GM21526 (cell line): ENCODE data around the gene ZNG1A.
A peak's percentile ranks its signal among the peaks of the same experiment; 100 is the strongest.
"Not testable (repeated sequence)": the region's sequence is repeated elsewhere in the genome, so short reads cannot be mapped to it uniquely, and the experiment has no call there.

Source experiments
- ATAC-seq: cut with Tn5 transposase; IDR thresholded peaks from one replicate; pipeline ENCODE4 v1.9.1; 2021; ENCODE audit warnings: moderate library complexity; ENCODE audit not compliant: unreplicated experiment, low FRiP score

The ZNG1A gene

DNA sequence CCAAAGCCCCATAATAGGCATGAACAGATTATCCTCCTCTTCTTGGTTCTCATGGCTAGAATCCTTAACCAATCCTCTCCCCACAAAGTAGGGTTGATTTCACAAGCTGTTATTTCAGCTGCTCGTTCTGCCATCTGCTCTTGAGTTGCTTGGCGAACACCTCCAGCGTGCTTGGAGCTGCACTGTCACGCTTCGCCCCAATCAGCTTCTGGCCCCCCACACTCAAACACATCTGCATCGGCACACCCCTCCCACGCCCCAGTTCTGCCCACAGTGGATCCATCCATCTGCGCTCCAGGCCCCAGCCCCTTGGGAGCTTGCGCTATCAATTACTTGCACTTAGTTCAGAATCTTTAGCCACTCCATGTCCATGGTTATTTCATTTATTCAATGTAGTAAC, 78.4 kb downstream of the ZNG1A start:
- not testable (repeated sequence) for ATAC-seq

DNA sequence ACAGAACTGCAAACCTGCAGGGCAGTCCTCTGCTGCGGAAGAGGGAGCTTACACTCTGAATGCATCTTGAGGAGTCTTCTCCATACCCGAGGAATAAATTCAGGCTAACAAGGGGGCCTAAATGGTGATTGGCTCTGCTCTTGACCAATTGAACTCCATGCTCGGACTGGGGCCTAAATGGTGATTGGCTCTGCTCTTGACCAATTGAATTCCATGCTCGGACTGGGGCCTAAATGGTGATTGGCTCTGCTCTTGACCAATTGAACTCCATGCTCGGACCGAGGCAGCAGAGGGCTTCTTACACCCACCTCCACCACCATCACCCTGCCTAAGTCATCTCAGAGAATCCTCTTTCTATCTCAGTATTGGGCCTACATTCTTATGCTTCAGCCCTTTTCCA, 79.0 kb downstream of the ZNG1A start:
- not testable (repeated sequence) for ATAC-seq

DNA sequence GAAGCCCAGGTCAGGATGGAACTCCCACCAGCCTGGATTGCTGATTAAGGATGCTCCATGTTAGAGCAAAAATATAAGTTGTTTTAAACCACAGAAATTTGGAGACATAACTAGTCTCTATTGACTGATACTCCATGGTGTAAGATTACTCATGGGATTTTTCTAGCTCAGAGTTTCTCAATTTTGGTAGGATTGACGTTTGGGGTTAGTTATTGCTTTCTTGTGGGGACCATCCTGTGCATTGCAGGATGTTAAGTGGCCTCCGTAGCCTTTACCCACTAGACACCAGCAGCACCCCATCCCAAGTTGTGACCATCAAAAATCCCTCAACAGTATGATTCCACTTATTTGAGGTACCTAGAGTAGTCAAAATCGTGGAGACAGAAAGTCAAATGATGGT, 80.1 kb downstream of the ZNG1A start:
- ATAC-seq: not testable (repeated sequence)

DNA sequence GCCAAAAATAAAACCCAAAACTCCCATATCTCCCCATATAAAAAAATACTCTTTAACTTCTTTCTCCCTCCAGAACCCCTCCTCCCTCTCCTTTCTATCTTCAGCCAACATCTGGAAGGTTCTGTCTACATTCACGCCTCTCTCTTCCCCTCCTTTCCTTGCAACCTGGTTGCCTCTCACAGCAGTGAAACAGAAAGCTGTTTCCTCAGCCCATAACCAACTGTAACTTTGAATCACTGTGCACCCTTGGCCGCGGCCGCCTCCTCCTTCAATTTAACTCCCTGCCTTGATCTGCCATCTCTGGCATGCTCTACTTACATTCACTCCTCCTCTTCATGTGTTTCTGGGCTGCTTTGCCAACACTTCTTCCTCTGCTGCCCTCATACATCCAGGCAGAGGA, 83.9 kb downstream of the ZNG1A start:
- not testable (repeated sequence) for ATAC-seq

DNA sequence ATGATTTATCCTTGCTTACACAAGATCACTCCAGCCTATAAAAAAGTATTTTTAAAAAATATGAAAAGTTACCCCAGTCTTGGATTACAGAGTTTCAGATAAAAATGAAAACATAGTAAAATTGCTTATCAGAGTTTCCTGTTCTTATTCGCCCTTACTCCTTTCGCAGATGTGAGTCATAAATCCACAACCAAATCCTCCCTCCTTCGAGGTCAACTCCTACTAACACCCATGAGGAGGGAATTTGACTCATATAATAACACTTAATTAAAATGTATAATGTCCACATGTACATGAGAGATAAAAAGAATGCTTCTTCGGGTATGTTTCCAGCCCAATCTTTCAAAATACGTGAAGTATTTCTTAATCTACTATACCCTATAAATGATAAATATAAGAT, 84.5 kb downstream of the ZNG1A start:
- ATAC-seq: not testable (repeated sequence)

DNA sequence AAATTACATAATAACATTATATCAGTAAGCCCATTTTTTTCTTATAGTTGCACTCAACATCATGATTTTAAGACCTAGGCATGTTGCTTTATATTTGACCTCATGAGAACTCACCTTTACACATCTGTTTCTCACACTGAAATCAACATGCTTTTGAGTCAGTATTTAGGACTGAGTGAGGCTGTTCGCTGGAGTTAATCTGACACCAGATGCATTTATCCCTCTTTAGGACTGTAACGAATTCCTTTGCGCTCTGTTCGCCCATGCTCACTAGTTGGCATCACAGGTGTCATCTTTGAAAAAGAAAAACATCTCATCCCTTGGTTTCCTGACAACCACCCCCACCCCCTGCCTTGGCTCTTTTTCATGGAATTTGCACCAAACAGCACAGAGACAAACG, 84.9 kb downstream of the ZNG1A start:
- ATAC-seq: not testable (repeated sequence)

DNA sequence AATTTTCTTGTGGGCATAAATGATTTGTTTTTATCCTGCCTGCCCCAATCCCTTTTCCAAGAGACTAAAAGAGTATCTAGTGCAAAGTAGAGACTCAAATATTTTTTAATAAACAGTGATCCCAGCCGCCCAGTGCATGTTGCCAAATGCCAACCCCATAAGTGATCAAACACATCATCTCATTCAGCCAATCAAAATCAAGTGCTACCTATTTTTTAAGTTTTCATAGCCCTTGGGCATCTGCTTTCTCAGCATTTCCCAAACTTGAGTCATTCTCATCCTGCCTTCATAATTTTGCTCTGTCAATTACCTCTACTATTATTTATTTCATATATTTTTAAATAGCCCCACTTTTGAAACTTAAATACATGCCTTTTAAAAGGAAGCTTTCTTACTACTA, 88.0 kb downstream of the ZNG1A start:
- ATAC-seq: not testable (repeated sequence)

DNA sequence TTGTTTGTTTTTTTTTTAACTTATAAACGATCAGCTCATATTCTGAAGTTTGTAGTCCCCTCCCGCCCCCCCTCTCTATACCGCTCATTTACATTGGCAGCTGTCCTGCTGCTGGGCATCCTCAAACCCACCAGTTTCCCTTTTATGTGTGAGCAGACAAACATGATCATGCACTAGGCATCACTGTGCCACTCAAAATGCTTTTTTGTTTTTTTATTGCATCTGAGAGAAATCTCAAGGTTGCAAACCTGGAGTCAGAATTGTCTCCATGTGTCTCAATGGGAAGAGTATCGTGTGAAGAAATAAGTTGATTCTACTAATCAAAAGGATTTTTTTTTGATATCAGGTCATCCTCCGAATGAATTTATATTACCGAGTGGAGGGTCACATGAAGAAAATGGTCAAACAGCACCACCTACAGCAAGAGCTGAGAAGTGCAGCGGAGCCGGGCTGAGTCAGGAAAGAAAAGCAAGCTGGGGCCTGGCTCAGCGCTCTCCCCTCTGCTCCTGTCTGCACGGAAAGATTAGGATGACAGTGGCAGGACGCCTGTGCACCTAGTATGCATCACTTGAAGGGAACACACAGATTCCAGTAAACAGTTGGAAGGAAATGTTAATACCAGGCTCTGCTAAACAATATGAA, 90.3 kb downstream of the ZNG1A start:
- peak; percentile 65 for ATAC-seq

DNA sequence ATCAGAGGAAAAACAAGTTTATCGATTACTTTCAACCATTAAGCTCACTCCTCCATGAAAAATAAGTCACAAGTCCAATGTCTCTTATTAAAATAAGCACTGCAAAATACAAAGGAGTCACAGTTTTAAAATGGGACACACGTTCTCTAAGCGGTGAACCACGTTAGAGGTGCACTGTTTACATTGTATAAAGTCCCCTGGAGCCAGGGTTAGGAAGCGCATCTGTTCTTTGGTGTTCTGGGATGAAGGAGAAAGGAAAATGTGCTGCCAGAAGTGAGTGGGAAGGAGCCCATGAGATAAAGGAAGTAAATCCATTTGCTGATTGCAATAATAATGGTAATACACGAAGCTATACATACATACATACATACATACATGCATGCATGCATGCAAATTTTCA, 91.0 kb downstream of the ZNG1A start:
- not testable (repeated sequence) for ATAC-seq

DNA sequence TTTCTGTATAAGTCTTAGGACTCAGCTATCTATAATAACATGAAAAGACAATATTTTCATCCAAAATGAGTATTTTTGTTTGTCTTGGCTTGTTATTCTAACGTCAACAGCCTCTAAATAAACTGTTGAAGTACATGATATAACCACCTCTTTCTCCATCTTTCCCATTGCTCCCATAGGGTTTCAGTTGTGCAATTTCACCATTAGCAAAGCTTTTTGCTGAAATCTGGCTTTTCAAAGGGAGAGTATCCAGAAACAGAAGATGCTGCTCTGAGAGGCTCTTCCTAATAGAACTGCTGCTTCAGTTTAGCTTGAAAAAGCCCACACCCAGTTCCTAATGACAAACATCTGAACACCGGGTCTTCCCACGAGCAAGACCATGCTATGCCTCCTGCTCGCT, 91.8 kb downstream of the ZNG1A start:
- ATAC-seq: not testable (repeated sequence)

DNA sequence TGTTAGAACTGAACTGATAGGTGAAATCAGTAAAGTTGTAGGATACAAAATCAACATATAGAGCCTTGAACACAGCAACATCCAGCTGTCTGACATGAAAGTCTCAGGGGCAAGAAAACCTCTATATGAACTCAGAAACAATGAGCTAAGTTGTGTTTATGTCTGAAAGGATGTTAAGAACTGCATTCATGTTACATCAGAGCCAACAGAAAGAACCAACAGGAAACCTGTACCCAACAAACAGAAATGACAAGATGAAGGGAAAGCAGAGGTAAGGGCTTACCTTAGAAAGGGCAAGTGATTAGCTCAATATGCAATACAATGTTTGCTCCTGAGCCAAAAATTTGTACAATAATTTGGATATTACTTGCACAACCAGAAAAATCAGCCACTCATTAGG, 92.2 kb downstream of the ZNG1A start:
- ATAC-seq: not testable (repeated sequence)

DNA sequence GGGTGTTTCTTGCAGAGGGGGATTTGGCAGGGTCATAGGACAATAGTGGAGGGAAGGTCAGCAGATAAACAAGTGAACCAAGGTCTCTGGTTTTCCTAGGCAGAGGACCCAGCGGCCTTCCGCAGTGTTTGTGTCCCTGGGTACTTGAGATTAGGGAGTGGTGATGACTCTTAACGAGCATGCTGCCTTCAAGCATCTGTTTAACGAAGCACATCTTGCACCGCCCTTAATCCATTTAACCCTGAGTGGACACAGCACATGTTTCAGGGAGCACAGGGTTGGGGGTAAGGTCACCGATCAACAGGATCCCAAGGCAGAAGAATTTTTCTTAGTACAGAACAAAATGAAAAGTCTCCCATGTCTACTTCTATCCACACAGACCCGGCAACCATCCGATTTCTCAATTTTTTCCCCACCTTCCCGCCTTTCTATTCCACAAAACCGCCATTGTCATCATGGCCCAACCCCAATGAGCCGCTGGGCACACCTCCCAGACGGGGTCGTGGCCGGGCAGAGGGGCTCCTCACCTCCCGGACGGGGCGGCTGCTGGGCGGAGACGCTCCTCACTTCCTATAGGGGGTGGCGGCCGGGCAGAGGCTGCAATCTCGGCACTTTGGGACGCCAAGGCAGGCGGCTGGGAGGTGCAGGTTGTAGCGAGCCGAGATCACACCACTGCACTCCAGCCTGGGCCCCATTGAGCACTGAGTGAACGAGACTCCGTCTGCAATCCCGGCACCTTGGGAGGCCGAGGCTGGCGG, 95.7 kb downstream of the ZNG1A start:
- ATAC-seq: not testable (repeated sequence)

DNA sequence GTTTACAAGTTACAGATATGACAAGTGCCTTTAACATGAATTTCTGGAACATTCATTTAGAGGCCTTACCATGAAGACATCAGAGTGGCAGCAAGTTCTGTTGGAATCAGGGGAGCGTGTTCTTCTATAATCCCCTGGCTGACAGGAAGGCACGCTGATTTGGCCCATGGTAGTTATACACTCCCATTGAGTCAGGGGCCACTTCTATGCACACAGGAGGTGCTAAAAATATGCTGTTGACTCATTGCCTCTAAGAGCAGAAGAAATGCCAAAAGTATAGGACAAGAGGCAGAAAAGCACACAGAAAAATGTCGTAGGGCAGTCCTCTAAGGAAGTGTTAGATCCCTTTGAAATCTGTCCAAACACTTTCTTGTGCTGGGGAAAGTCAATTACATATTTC, 100.5 kb downstream of the ZNG1A start:
- ATAC-seq: not testable (repeated sequence)

DNA sequence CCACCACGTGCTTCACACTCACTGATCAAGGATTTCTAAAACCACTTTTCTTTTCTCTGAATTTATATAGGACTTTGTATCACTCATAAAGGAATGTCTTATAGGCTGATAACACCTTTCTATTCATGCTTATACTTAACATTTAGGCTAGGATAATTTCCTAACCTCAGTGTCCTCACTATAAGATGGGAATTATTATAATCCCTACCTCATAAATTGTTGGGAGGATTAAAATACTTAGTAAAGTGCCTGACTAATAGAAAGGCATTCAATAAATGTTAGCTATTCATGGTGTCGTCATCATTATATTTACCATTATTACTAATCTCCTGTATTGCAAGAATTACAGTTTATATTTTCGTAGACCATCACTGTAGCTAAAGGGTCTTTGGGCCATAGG, 102.5 kb downstream of the ZNG1A start:
- ATAC-seq: not testable (repeated sequence)

DNA sequence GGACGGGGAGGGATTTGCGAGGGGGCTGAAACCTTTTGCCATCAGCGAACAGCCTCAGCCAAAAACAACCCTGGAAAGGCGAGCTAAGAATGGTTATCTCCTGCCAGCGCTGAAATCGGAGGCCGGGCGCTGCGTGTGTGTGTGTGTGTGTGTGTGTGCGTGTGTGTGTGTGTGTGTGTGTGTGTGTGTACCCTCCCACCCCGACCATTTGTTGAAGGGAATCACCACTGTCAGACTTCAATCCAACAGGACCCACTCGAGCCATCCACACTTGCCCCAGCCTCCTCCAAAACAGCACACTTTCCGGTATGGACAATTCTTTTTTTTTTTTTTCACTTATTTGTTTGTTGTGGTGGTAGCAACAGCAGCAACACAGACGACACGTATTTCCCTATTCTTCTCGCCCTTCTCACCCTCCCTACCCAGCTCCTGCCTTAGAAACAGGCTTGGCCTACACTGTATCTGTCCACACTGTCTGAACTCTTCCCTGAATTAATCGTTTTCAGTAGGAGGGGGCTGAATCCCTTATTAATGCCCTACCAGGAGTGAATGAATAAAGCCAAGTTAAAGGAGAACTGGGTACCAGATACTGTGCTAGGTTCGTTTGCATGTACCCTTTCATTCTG, 104.8 kb downstream of the ZNG1A start:
- ATAC-seq: not testable (repeated sequence)

DNA sequence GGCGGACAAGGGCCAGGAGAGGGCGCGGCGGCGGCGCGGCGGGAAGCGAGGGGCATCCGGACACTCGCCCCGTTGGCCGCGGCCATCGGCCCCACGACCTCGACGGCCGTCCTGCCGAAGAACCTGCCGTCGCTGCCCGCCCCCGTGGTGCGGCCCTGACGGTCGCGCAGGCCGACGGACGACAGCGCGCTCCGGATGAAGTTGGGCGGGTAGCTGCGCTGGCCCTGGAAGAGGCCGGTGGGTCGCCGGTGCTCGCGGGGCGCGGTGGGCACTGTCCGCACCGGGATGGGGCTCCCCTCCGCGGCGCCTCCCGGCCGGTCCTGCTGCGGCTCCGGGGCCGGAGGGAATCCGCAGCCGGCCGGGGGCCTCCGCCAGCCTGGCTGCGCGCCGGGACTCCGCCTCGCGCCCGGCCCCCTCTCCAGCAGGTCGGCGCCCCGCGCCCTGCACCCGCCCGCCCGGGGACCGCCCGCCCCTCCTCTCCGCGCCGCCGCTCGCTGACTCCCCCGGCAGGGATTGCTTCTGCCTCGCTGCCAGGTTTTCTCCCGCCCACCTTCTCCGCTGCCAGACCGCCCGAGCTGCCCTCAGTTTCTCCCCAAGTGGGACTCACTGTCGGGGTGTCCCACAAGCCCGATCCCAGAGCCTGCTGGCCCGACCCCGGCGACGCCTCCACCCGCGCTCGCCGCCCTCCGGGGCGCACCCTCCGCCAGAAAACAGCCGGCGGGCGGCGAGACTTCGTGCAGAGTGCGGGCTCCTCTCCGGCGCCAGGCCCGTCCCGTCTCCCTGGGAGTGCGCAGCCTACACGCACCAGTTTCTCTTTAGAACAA, 105.6 kb downstream of the ZNG1A start:
- ATAC-seq: not testable (repeated sequence)
